H1 (cell line): ENCODE results near the gene MOV10L1. TPM values are rescaled to one million over a fixed set of nuclear protein-coding genes. Genes with fewer than 3 reads are reported as not detected.

Experiments
- EZH2 ChIP-seq: fragments of 200-600 bp; sonication (generic); IDR thresholded peaks from 2 replicates; pipeline ENCODE4 v1.7.1; 2012; ENCODE audit warnings: low read depth, mild to moderate bottlenecking, moderate library complexity, low read length, inconsistent platforms; ENCODE audit not compliant: severe bottlenecking
- RFX5 ChIP-seq: IDR thresholded peaks from 2 replicates; pipeline ENCODE4 v1.6.1; 2011; ENCODE audit warnings: low read depth, low read length, improper control_type of control experiment, borderline replicate concordance
- RXRA ChIP-seq: IDR thresholded peaks from 2 replicates; pipeline ENCODE4 v1.6.1; 2011; ENCODE audit warnings: low read depth, mild to moderate bottlenecking, low read length, moderate library complexity; ENCODE audit not compliant: insufficient read depth
- SIN3A ChIP-seq, 2 experiments: IDR thresholded peaks in 1 of 2; conservative IDR thresholded peaks in 1 of 2; 2 replicates each; pipeline ENCODE4 v1.6.1; 2011 to 2012; ENCODE audit warnings: low read length in 2 of 2, improper control_type of control experiment in 1 of 2, low read depth in 1 of 2, mild to moderate bottlenecking in 1 of 2
- SP2 ChIP-seq: IDR thresholded peaks from 2 replicates; pipeline ENCODE4 v1.6.1; 2012; ENCODE audit warnings: mild to moderate bottlenecking, low read length, inconsistent platforms
- TAF1 ChIP-seq: IDR thresholded peaks from 2 replicates; pipeline ENCODE4 v1.6.1; 2011; ENCODE audit warnings: mild to moderate bottlenecking, low read depth, low read length
- polyA plus RNA-seq, 7 experiments: library from polyadenylated mRNA; depleted of rRNA in 3 of 7; stranded (reverse) in 5 of 7; unstranded in 2 of 7; fragments of >200 nt in 5 of 7; fragments of 200-250 nt in 2 of 7; gene quantifications; 1 replicate in 5 of 7; 2 replicates in 1 of 7; 4 replicates in 1 of 7; pipeline versions ENCODE4 v1.2.1 to v1.2.3, GENCODE V29; 2011 to 2013; ENCODE audit warnings: missing spikeins in 2 of 7, mixed read lengths in 2 of 7
- total RNA-seq: library from RNA; stranded (reverse); fragmentation: NEBNext Ultra II Directional; extraction: Animal tissue kit (Norgen Biotek cat#: 25700); gene quantifications from 2 replicates; pipeline ENCODE4 v1.2.1, GENCODE V29; 2021

MOV10L1 gene
- total and polyA plus RNA-seq, 2 of the 8 experiments (the other 6 are each of a cell fraction or from before 2014, with no cell fraction given), result 0.32 TPM; not detected in 1

- TF ChIP-seq SIN3A (conservative IDR thresholded peaks at IDR 0.05 in 1 of 2, IDR thresholded peaks at IDR 0.05 in 1 of 2; ENCODE audit: low read depth in 1 of 2, low read length in 2 of 2) (no peak), RFX5 (no peak), SP2 (no peak), TAF1 (no peak), RXRA (no peak), EZH2 (no peak)
Measured at GRCh38 chr22:50183141-50183971, 93.5 kb downstream of the MOV10L1 start (continued).
